ACC112 (cell line): ENCODE data around the gene SPEF2.

ENCODE experiments used
- H2AFZ ChIP-seq: fragments of 200-600 bp; sonication (generic); one replicate; pipeline ENCODE4 v1.6.0; 2017; ENCODE audit warnings: antibody characterized with exemption, low read length; ENCODE audit not compliant: unreplicated experiment
- H3K27ac ChIP-seq: fragments of 200-600 bp; sonication (generic); 2 replicates; pipeline ENCODE4 v1.5.1; 2014; ENCODE audit warnings: low read depth, mild to moderate bottlenecking, antibody characterized with exemption, low read length, moderate library complexity
- H3K27me3 ChIP-seq: fragments of 200-600 bp; sonication (generic); 2 replicates; pipeline ENCODE4 v1.6.1; 2014; ENCODE audit warnings: mild to moderate bottlenecking, antibody characterized with exemption, low read length, moderate library complexity, mixed read lengths; ENCODE audit not compliant: insufficient read depth
- H3K36me3 ChIP-seq: fragments of 200-600 bp; sonication (generic); 2 replicates; pipeline ENCODE4 v1.6.1; 2016; ENCODE audit warnings: mild to moderate bottlenecking, antibody characterized with exemption, low read length, moderate library complexity, mixed read lengths; ENCODE audit not compliant: insufficient read depth
- H3K4me1 ChIP-seq: fragments of 200-600 bp; sonication (generic); one replicate; pipeline ENCODE4 v1.6.1; 2016; ENCODE audit warnings: low read length, mixed read lengths; ENCODE audit not compliant: insufficient read depth, unreplicated experiment, control insufficient read depth
- H3K4me3 ChIP-seq: fragments of 200-600 bp; sonication (generic); 2 replicates; pipeline ENCODE4 v1.5.1; 2014; ENCODE audit warnings: mild to moderate bottlenecking, low read depth, low read length
- H3K79me2 ChIP-seq: fragments of 200-600 bp; sonication (generic); one replicate; pipeline ENCODE4 v1.6.0; 2016; ENCODE audit warnings: low read length; ENCODE audit not compliant: control insufficient read depth, unreplicated experiment, insufficient read depth

The SPEF2 gene

DNA sequence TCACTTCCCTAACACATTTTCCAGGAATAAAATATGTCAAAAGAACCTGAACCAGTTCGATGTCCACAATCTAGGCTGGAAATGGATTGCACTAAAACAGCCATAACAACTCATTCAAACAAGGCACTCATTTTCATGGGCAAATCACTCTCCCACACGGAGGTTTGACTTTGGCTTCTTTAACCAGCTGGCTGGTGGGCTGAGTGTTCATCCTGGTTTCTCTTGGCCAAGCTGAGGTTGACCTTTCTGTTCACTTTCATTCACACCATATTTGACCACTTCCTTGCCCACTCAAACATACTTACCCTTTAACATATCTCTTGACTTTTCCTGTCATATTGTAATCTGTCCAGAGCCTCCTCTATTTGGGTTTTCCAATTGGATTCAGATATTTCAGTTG is 244.5 kb downstream of the SPEF2 start:
- peaks cover 36% of the 10 kb centered on the region for H3K4me1 ChIP-seq
- no peak overlapping the region for H2AFZ ChIP-seq
- peaks cover 32% of the 10 kb centered on the region for H3K79me2 ChIP-seq
- H3K27ac ChIP-seq, result no peak overlapping the region
- peaks cover 44% of the 10 kb centered on the region for H3K36me3 ChIP-seq
- H3K4me3 ChIP-seq, result no peak overlapping the region
- no peaks in the 10 kb centered on the region for H3K27me3 ChIP-seq

DNA sequence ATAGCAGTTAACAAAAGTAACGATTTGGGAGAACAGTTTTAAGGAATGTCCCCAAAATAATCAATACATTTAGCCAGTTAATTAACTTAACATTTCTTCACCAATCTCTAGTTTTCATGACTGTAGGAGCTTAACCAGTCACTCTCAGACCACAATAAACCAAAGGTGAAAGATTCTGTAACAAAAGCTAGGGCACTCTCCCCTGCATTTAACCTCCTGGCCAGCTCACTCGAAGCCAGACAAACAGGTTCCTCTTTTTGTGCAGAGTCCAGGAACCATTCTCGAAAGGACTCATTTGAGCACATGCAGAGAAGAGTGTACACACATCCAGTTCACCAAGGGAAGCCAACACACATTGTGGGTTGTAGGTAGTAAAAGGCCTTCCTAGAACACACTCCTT is 245.5 kb downstream of the SPEF2 start:
- peaks cover 32% of the 10 kb centered on the region for H3K79me2 ChIP-seq
- H3K4me1 ChIP-seq, result peaks cover 32% of the 10 kb centered on the region
- H3K4me3 ChIP-seq, result no peak overlapping the region
- H3K27me3 ChIP-seq, result no peaks in the 10 kb centered on the region
- peaks cover 53% of the 10 kb centered on the region for H3K36me3 ChIP-seq
- H2AFZ ChIP-seq, result no peak overlapping the region
- no peak overlapping the region for H3K27ac ChIP-seq
